ENCODE data around the gene ITFG2. TPM values are rescaled to one million over a fixed set of nuclear protein-coding genes. Genes with fewer than 3 reads are reported as not detected.

The ITFG2 gene
- total and polyA plus RNA-seq, 2 of the 13 experiments (the other 11 are each of a cell fraction or from before 2014, with no cell fraction given), result 14.8 to 15.5 TPM

- no peak for TF ChIP-seq ZNF713 (CRISPR knock-in tag; IDR thresholded peaks at IDR 0.05)
- TF ChIP-seq IKZF1 (IDR thresholded peaks at IDR 0.05), result no peak
- TF ChIP-seq, protein P1, sequence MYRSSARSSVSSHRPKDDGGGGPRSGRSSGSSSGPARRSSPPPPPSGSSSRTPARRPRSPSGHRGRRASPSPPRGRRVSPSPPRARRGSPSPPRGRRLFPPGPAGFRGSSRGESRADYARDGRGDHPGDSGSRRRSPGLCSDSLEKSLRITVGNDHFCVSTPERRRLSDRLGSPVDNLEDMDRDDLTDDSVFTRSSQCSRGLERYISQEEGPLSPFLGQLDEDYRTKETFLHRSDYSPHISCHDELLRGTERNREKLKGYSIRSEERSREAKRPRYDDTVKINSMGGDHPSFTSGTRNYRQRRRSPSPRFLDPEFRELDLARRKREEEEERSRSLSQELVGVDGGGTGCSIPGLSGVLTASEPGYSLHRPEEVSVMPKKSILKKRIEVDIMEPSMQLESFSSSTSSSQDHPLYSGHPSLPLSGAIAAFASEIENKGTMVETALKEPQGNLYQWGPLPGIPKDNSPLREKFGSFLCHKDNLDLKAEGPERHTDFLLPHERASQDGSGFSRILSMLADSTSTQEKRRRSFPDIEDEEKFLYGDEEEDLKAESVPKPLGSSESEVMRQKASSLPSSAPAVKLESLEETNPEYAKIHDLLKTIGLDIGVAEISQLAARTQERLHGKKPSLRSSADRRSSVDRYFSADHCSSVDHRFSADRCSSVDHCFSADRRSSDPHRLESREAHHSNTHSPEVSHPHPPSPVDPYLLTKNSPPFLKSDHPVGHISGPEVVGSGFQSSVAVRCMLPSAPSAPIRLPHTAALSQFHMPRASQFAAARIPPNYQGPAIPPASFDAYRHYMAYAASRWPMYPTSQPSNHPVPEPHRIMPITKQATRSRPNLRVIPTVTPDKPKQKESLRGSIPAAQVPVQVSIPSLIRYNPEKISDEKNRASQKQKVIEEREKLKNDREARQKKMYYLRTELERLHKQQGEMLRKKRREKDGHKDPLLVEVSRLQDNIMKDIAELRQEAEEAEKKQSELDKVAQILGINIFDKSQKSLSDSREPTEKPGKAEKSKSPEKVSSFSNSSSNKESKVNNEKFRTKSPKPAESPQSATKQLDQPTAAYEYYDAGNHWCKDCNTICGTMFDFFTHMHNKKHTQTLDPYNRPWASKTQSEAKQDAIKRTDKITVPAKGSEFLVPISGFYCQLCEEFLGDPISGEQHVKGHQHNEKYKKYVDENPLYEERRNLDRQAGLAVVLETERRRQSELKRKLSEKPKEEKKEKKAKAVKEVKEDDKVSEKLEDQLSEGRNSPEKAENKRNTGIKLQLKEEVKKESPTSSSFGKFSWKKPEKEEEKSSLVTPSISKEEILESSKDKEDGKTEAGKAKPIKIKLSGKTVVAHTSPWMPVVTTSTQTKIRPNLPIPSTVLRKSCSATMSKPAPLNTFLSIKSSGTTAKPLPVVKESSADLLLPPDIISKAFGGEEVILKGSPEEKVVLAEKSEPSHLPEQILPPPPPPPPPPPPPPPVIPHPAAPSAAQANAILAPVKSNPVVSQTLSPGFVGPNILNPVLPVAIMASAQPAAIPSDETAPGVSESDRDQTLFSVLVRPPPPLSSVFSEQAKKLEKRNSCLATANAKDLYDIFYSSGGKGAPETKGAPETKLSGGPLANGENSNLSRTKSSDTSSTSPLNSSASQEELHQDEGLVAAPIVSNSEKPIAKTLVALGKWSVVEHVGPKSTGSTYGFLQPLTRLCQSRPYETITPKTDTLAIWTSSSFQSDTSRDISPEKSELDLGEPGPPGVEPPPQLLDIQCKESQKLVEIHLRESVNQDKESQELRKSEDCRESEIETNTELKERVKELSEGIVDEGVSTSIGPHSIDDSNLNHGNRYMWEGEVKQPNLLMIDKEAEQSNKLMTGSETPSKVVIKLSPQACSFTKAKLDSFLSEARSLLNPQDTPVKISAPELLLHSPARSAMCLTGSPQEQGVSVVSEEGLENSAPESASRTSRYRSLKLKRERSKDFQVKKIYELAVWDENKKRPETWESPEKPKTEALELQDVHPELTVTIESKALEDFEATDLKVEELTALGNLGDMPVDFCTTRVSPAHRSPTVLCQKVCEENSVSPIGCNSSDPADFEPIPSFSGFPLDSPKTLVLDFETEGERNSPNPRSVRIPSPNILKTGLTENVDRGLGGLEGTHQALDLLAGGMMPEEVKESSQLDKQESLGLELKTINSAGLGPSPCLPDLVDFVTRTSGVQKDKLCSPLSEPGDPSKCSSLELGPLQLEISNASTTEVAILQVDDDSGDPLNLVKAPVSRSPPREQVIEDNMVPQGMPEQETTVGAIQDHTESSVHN (CRISPR knock-in tag; IDR thresholded peaks at IDR 0.05), result peak; percentile 80; the same call in 1 of the 2 replicates
- TF ChIP-seq ZNF773 (CRISPR knock-in tag; IDR thresholded peaks at IDR 0.05; ENCODE audit: borderline replicate concordance), result 0 out of 2 replicates have a peak, but pooled peaks have one; percentile 43
- no peak for TF ChIP-seq TEAD3 (CRISPR knock-in tag; optimal IDR thresholded peaks at IDR 0.05; ENCODE audit: borderline replicate concordance)
- TF ChIP-seq, protein P2, sequence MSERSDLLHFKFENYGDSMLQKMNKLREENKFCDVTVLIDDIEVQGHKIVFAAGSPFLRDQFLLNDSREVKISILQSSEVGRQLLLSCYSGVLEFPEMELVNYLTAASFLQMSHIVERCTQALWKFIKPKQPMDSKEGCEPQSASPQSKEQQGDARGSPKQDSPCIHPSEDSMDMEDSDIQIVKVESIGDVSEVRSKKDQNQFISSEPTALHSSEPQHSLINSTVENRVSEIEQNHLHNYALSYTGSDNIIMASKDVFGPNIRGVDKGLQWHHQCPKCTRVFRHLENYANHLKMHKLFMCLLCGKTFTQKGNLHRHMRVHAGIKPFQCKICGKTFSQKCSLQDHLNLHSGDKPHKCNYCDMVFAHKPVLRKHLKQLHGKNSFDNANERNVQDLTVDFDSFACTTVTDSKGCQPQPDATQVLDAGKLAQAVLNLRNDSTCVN (CRISPR knock-in tag; IDR thresholded peaks at IDR 0.05; ENCODE audit: borderline replicate concordance), result peak; percentile 53; the same call in 1 of the 2 replicates
- peak; percentile 81 for TF ChIP-seq HDAC2 (CRISPR knock-in tag; IDR thresholded peaks at IDR 0.05)
- TF ChIP-seq FOXO1 (CRISPR knock-in tag; IDR thresholded peaks at IDR 0.05), result peak; percentile 34; the same call in 1 of the 2 replicates
- TF ChIP-seq SRSF4 (IDR thresholded peaks at IDR 0.05; ENCODE audit: low read depth, low read length, poor library complexity, severe bottlenecking), result no peak
- TF ChIP-seq ZNF703 (CRISPR knock-in tag; IDR thresholded peaks at IDR 0.05; ENCODE audit: borderline replicate concordance), result no peak
- TF ChIP-seq ZNF281 (CRISPR knock-in tag; IDR thresholded peaks at IDR 0.05; ENCODE audit: borderline replicate concordance), result peak; percentile 48; the same call in 1 of the 2 replicates
- peak; percentile 86 for TF ChIP-seq ARNTL (CRISPR knock-in tag; IDR thresholded peaks at IDR 0.05)
- no peak for TF ChIP-seq RCOR2 (CRISPR knock-in tag; IDR thresholded peaks at IDR 0.05)
- TF ChIP-seq, protein P3, sequence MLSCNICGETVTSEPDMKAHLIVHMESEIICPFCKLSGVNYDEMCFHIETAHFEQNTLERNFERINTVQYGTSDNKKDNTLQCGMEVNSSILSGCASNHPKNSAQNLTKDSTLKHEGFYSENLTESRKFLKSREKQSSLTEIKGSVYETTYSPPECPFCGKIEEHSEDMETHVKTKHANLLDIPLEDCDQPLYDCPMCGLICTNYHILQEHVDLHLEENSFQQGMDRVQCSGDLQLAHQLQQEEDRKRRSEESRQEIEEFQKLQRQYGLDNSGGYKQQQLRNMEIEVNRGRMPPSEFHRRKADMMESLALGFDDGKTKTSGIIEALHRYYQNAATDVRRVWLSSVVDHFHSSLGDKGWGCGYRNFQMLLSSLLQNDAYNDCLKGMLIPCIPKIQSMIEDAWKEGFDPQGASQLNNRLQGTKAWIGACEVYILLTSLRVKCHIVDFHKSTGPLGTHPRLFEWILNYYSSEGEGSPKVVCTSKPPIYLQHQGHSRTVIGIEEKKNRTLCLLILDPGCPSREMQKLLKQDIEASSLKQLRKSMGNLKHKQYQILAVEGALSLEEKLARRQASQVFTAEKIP (CRISPR knock-in tag; IDR thresholded peaks at IDR 0.05; ENCODE audit: borderline replicate concordance), result no peak
Measured at GRCh38 chr12:2812290-2813213, at the start of gene ITFG2 (continued).
